HG03135 (cell line): ENCODE results near the gene SLC15A4.
"Not testable (repeated sequence)": the region's sequence is repeated elsewhere in the genome, so short reads cannot be mapped to it uniquely, and the experiment has no call there.

ENCODE experiments used
- ATAC-seq: cut with Tn5 transposase; IDR thresholded peaks from one replicate; pipeline ENCODE4 v1.9.1; 2021; ENCODE audit warnings: mild to moderate bottlenecking, moderate library complexity; ENCODE audit not compliant: unreplicated experiment

Gene SLC15A4

DNA sequence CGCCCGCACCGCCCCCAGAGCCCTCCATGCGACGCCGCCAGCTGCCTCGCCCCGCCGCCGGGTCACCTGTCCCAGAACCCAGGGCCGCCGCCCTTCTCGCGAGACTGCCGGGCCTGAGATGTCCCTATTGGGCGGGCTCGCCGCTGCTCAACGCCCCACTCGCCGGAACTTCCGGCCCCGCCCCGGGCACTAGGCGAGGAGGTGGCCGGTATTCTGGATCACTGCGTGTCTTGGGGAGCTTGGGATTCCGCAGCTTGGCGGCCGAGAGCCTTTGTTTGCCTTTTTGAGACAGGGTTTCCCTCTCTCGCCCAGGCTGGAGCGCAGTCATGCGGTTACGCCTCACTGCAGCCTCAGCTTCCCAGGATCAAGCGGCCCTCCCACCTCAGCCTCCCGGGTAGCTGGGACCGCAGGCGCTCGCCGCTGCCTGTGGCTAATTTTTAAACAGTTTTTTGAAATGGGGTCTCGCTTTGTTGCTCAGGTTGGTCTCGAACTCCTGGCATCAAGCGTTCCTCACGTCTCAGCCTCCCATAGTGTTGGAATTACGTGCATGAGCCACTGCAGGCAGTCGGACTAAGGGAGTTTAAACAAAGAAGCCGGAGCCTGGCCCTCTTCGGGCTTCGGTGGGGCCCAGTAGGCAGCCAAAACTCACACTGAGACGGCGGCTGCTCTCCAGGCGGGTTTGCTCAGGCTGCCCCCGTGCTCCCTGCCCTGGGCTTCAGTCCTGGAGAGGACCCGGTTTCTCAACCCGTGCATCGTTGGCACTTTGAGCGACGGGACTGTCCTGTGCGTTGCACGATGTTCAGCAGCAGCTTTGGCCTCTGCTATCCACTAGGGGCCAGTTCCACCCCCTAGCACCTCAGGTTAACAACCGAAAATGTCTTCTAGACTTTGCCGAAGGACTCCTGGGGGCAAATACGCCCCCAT, at the start of gene SLC15A4:
Gene SLC15A4, minus strand, starts transcription at position 43 of the 924 bp plus-strand sequence. Its CDS starts 15 bp downstream, at position 28.
- ATAC-seq = peak; percentile 82

DNA sequence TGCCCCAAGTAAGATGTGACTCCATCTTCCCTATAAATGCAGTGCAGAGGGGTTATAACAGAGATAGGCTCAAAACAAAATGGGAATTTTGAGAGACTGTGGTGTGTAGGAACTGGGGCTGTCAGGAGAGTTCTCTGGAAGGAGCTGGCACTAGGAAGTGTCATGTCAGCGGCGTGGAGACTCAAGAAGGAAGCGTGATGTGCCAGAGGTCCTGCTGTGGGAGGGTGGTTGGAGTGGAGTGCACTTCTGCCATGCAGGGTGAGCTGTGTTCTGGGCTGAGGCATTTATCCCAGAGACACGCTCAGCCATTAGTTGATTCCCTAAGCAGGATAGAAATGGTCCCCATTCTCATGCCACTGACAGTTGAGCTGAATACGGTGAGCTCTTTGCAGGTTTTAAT, 48.5 kb upstream of the SLC15A4 start:
- no peak for ATAC-seq

DNA sequence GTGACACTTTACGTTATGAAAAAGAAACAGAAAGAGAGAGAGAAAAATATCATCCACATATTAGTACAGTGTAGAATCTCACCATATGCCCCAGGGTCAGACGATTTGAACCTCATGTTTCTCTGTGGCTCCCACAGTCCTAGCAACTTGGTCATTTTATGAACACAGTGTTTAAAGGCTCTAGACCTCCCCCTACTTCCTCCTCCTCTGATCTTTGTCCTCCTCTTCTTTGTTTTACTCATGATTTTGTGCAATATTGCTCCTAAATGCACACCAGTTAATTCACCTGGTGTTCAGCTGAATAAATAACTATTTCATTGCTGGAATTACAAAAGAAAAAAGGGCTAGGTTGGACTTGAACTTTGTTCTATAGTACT, 47.7 kb upstream of the SLC15A4 start:
- no peak for ATAC-seq

DNA sequence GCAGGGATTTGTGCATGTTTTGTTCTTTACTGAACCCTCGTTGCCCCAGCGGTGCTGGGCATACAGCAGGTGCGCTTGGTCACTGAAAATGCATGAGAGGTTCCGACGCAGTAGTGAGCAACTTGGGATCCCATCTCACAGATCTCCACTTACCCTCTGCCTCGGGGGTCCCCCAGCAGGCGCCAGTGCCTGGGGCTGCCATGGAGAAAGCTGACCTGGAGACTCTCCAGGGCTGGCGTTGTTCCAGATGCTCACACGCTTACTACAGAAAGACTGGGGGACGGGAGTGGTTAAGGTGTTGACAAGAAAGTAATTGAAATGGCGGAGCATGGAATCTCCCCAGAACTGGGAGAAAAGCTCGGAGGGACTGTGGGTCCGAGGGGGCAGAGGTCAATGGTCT, 43.7 kb upstream of the SLC15A4 start:
- no peak for ATAC-seq

DNA sequence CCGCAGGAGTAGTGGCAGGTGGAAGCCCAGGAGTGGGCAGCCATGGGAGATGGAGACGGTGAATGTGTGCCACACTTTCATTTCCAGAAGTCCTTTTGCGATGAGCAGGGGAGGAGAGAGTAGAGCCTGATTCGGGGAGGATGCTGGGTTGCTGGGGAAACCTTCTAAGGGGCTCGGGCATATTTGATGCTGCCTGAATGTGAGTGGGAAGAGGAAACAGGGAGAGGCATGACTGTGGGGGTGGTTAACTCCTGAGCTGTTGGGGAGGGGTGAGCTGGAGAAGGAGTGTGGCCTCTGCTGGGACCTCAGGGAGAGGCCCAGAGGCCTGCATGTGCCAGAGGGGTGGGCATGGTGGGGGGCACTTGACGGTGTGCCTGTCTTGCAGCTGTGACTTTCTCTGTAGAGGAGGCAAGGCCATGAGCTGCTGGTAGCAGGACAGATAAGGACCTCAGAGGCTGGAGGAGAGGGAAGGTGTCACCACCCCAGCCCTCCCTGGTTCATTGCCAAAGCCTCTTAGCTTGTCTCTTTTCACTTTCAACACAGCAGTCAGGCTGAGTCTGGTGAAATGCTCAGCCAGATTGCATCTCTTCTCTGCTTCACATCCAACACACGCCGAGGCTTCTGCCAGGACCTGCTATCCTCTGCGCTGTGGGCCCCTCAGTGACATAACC, 40.9 kb upstream of the SLC15A4 start:
- no peak for ATAC-seq

DNA sequence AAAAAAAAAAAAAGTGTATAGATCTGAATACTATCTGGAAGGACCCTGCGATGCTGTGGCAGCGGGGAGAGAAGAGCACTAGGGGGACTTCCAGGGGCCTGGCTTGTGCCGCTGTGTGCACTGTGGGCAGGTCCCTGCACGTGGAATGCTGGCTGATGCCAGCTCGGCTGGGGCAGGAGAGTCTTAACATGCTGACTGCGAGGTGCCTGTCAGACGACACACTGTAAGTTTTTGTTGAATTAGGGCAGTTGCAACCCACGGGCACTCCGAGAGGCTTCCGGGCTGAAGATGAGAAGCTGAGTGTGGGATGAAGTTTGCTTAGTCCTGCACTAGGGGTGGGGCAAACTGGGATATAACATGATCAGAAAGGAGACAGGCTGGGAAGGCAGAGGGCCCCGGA, 40.2 kb upstream of the SLC15A4 start:
- ATAC-seq = no peak

DNA sequence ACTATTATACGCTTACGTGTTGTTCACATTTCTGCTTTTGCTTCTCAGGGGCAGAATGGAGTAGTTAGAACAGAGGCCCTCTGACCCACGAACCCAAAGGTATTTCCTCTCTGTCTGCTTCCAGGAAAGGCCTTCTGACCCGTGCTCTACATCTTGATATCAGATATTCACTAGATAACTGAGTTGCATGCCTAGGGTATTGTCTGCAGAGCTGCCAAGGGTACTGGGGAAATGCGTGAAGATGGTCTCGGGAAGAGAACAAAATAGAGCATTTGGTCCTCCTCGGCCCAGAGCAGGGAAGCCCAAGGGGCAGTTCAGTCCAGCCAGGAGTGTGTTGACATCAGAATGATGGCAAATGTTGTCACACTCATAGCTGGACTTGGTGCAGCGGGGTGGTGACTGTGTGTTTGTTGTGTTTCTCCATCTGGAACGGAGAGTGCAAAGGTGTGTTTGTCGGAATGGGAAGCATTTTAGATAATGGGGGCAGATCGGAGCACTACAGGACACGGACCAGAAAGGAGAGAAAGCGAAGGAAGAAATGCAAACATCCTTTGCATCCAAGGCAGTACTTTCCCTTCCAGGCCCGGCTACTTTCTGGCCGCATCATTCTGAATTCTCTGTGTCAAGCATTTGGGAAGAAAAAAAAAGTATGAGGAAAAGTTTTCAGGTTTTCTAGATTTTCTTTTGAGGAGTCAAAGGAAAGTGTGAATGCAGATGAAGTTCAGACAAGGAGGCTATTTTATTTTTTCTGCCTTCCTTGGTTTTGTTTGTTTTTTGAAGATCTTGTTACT, 37.7 kb upstream of the SLC15A4 start:
- ATAC-seq = no peak

DNA sequence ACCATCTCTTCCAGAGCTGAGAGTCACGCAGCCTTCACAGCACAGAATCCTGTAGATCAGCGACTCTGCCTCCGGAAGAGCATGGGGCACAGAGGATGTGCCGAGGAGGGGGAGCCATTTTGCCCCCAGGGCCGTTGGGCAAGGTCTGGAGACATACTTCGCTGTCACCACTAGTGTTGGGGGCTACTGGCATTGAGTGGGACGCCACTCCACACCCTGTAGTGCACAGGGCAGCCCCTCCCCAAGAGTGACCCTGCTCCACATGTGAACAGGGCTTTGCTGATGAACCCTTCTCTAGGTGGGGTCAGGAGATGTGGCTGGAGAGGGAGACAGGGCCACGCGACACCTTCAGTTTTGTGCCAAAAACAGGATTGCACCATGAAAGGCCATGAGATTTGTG, 35.6 kb upstream of the SLC15A4 start:
- ATAC-seq = no peak

DNA sequence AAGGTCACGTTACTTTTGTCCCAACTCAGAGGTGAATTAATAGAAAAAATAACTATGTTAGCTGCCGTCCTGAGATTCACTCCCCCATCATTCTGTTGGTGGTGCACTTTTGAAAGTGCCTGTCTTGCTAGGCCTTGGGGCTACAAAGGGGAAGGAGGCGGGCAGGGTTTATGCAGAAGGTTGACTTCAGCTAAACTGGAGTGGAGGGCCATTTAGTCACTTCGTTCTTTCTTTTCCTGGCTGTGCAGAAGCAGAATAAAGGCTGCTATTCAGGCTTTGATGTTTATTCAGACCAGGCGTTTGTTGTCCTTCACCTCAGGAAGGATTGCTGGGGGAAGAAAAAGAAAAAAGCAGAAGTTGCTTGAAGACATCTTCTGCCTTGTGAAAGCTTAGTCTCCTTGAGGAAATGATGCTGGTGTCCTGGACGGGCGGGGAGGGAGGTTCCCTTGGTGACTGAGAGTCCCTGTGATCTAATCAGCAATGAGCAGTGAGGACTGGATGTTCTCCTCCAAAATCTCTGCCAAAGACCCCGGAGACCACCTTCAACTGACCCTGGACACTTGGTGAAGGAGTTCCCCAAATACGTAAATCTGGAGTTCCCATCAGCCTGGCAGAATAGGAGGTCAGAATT, 33.5 kb upstream of the SLC15A4 start:
- no peak for ATAC-seq

DNA sequence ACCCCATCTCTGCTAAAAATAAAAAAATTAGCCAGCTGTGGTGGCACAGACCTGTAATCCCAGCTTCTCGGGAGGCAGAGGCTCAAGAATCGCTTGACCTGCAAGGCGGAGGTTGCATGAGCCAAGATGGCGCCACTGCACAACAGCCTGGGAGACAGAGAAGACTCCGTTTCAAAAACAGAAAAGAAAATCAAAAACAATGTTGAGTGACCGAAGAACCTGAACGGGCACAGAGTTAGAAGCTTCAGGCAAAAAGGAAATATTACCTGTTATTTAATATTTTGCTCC, 33.0 kb upstream of the SLC15A4 start:
- no peak for ATAC-seq

DNA sequence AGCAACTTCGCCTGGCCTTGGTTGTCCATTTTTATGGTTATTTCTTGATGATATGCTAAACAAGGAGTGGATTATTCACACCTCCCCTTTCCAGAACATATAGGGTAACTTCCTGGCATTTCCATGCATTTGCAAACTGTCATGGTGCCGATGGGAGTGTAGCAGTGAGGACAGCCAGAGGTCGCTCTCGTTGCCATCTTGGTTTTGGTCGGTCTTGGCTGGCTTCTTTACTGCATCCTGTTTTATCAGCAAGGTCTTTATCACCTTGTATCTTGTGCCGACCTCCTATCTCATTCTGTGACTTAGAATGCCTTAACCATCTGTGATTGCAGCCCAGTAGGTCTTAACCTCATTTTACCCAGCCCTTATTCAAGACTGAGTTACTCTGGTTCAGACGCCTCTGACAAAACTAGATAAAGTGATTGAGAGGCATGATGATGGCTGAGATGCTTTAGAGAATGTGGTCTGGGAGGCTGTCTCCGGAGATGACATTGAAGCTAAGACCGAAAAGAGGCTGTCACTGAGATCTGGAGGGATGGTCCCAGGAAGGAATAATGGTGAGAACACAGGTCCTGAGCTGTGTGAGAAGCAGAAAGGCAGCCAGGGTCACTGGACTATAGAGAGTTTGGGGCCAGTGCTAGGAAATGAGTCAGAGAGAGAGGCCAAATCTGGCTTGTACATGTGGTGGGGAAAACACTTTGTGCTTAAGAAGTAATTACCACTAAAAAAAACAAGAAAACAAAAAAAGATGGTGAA, 32.5 kb upstream of the SLC15A4 start:
- ATAC-seq = no peak

DNA sequence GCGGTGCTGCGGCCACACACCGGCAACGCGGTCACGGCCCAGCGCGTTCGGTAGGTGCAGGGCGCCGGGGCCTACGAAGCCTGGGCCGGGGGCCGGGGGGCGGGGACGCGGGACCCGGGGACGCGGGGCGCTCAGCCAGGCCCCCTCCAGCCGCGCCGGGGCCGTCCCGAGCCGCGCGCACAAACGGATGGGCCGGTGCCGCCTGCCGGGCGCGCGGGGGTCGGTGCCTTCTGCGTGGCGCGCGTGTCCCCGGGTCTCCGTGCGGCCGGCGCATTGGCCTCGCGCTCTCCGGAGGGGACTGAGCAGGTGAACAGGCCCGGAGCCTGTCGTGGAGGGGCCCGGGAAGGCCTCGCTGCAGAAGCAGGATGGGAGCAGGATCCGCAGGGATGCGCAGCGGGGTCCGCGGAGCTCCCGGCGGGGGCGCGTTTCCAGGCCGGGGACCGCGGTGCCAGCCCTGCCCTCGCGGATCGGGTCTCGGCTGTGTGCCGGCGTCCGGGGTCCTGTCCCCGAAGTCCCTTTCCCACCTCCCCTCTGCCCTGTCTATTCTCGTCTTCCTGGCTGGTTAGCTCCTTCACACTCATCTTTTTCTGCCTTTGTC, 29.9 kb upstream of the SLC15A4 start:
- no peak for ATAC-seq

DNA sequence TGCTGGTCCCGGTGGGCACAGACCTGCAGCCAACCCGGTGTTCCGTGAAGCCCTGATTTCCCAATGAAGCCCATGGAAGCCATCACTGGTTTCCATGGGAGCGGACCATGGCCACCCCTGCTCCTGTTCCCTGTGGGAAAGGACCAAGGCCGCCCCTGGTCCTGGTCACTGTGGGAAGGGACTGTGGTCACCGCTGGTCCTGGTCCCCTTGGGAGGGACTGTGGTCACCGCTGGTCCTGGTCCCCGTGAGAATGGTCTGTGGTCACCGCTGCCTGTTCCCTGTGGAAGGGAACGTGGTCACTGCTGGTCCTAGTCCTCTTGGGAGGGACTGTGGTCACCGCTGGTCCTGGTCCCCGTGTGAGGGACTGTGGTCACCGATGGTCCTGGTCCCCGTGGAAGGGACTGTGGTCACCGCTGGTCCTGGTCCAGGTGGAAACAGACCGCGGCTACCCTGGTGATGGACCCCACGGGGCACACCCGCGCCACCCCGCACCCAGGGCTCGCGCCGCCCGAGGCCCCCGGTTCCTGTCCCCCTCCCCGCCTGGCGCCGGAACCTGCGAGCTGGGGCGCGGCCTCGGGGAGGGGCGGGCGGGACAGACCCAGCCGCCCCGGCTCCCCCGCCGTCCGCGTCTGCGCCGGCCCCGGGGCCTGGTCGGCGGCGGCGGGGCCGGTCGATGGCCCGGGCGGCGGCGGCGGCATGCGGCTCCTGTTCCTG, 29.3 kb upstream of the SLC15A4 start, which contains the start of gene GLT1D1:
Gene GLT1D1, plus strand, starts transcription at position 594 of the 715 bp plus-strand sequence. Its CDS starts 104 bp downstream, at position 698.
- no peak for ATAC-seq

DNA sequence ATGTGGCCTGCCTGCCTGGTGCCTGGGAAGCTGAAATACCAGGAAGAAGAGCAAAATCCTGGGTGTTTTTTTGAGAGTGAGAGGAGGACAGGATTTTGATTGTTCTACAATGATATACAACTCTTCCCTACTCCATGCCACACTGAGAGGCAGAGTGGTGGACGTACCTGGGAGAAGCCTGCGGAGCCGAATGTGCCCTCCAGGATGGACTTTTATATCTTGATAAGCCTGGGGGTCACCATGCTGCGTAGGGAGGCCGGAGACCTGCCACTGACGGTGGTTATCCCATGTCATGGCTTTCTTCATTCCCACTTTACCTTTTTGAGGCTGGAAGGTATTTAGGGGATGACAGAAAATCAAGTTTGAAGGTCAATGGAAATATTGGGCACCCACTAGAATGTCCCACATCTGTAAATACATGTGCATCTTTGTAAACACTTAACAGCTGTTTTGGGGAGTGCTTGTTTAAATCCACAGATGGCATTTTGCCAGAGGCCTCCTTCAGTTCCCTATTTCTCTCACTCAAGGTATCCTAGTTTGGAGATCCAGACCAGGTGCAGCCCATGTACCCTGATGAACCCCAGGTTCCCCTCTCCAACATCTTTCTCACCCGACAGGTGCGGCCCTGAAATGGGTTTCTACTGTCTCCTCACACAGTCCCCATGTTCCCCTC, 28.4 kb upstream of the SLC15A4 start:
- ATAC-seq = no peak

DNA sequence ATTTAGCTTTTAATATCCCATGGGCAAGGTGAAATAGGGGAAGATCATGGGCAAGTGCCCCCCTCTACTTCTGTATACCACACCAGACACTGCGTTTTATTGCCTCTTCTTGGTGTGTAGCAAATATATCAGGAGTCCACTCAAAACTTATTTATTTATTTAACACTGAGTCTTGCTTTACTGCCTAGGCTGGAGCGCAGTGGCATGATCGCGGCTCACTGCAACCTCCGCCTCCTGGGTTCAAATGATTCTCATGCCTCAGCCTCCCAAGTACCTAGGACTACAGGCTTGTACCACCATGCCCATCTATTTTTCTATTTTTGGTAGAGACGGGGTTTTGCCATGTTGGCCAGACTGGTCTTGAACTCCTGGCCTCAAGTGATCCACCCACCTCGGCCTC, 27.7 kb upstream of the SLC15A4 start:
- ATAC-seq = not testable (repeated sequence)

DNA sequence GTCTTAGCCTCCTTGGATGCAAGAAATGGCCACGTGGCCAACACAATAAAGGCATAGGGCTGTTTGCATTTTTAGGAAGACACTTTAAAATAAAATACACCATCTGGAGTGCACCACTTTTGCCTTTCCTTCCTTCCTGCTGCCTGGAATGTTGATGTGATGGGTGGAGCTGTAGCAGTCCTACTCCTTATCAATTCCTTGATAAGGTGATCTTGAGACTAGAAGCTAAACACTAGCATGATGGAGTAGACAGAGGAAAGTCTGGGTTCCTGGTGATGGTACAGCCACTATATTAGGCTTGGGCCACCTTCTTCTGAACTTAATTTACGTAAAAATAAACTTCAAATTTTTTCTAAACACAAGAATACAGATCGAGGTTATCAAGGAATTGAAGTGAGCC, 26.6 kb upstream of the SLC15A4 start:
- ATAC-seq = no peak

DNA sequence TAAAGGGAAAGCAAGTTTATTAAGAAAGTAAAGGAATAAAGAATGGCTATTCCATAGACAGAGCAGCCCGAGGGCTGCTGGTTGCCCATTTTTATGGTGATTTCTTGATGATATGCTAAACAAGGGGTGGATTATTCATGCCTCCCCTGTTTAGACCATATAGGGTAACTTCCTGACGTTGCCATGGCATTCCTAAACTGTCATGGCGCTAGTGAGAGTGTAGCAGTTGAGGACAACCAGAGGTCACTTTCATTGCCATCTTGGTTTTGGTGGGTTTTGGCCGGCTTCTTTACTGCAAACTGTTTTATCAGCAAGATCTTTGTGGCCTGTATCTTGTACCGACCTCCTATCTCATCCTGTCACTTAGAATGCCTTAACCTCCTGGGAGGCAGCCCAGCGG, 26.0 kb upstream of the SLC15A4 start:
- ATAC-seq = not testable (repeated sequence)

DNA sequence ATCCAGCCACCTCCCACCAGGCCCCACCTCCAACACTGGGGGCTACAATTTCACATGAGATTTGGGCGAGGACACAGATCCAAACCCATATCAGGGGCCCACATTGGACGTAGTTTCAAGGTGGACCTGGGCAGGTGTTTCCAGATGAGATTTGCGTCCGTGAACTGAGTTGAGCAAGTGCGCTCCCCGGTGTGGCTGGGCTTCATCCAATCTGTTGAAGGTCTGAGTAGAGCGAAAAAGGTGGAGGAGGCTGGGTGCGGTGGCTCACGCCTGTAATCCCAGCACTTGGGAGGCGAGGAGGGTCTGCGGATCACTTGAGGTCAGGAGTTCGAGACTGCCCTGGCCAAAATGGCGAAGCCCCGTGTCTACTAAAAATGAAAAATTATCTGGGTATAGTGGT, 24.6 kb upstream of the SLC15A4 start:
- ATAC-seq = no peak

DNA sequence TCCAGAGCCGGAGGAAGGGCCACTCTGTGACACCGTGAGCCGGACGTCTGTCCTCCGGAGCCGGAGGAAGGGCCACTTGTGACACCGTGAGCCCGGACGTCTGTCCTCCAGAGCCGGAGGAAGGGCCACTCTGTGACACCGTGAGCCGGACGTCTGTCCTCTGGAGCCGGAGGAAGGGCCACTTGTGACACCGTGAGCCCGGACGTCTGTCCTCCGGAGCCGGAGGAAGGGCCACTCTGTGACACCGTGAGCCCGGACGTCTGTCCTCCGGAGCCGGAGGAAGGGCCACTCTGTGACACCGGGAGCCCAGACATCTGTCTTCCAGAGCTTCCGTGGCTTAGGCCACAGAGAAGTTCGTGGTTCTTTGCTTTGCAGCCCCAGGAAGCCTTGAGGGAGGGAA, 22.9 kb upstream of the SLC15A4 start:
- not testable (repeated sequence) for ATAC-seq
